Activated CD4-positive, alpha-beta T cell treated with anti-CD3 and anti-CD28 coated beads for 1 hour (primary cell): ENCODE results near the gene ACVR1.

Source experiments
- DNase-seq: peaks from one replicate; pipeline ENCODE4 v3.0.0-alpha.2; 2020

ACVR1 gene

DNA sequence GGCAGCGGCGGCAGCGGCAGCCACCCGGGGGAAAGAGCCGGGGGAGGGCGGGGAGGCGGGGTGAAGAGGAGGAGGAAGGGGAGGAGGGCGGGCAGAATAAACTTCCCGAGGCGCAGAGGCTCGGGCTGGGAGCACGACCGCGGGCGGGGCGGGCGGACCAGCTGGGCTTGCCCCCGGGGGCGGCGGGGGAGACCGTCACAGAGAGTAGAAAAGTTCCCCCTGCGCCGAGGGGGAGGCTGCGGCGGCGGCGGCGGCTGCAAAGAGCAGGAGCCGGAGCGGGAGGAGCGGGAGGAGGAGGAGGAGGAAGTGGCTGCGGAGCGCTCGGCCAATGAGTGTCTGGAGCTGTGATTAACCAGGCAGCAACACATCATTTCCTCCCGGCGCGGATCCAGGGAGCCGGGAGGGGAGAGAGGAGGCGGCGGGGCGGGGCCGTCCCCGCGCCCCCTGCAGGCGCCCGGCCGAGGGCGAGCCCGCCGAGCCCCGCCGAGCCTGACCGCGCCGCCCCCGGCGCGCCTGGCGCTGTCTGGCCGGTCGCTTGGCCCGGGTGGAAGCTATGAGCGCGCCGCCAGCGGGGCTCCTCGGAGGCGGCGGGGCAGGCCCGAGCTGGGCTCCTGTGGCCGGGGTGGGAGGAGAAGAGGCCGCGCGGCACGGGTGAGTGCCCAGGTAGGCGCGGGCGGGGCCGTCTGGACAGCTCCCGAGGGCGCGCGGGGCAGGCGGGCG is at the start of gene ACVR1:
ACVR1 (minus strand) TSS at position 265 of the 720 bp plus-strand sequence. CDS start 76,837 bp downstream, outside the sequence.
- peak; percentile 62 for DNase-seq

DNA sequence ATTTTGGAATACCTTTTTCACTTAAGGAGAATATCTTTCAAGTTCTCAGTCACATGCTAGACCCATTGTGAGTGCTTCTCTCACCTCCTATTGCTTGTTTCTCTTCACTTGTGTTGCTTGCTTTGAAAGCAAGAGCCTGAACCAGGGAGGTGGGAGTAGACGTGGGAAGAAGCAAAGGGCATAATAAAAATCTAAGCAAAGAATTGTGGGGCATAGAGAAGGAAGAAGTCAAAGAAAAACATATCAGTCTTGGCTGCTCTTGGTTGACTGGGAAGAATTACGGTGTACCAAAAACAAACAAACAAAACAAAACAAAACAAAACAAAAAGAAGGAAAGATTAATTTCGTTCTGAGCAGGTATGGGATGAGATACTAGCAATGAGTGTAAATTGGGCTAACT is 48.9 kb upstream of the ACVR1 start:
- no peak for DNase-seq

- no peak for DNase-seq
Measured at GRCh38 chr2:157923598-157924217, 47.6 kb upstream of the ACVR1 start.

DNA sequence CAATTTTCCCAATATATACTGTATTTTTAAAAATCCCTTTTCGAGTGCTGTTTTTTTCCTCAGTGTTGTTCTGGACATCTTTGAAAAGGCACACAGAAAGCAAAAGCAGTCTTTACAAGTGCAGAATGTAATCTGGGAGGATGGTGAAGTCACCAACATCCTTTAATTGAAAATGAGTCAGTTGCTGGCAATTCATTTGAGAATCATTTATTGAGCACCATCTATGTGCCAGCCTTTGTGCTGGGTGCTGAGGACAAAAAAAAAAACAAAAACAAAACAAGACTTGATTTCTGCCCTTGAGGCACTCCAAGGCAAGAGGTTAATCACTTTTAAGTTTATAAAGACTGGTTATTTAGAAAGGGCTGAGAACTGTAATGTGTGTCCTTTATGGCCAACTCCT is 46.7 kb upstream of the ACVR1 start:
- no peak for DNase-seq

DNA sequence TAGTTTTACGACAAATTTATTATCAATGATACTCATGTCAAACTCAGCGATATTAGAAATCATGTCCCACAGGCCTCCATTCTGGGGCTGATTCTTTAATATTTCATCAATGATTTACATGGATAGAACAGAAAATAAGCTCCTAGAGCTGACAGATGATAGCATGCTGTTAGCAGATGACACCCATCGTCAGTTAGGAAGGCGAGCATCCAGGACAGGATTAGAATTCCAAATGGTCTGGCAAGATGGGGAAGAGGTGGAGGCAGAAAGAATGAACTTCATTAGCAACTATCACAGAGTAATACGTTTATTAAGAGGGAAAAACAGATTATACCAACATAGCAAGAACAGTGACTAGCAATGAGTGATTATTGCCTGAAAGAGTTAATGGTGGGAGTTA is 46.2 kb upstream of the ACVR1 start:
- no peak for DNase-seq

DNA sequence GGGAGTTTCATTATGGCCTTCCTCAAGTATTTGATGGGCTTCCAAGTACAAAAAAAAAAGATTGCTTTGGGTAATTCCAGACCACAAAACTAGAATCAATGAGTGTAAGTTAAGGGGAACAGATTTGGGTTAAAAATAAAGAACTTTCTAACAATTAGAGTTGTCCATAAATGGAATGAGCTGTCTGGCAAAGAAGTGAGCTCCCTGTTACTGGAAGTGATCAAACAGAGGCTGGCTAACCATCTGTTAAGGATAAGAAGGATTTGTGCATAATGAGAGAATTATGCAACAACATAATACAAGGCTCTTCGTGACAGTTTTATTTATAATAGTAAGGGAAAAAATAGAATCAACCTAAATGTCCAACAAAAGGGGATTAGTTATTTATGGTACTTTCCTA is 44.6 kb upstream of the ACVR1 start:
- no peak for DNase-seq

GRCh38 chr2:157919181-157919580 is 43.1 kb upstream of the ACVR1 start:
- DNase-seq: no peak

- DNase-seq: no peak
Measured at GRCh38 chr2:157918319-157918718, 42.2 kb upstream of the ACVR1 start.

DNA sequence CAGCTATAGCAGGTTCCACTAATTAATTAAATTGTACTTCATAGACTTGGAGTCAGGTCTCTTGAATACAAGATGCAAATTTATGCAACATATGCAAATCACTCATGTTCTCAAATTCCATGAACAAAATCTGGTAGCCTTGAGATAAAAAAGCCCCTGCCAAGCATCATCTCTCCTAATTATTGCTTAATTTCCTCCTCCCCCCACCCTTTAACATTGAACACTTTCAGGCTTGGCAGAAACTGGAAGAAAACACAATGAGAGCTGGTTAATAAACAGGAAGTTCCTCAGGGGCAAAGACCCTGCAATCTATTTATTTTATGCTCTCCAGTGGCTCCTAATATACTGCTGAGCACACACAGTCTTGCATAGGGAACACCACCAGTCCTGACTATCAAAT is 35.6 kb upstream of the ACVR1 start:
- no peak for DNase-seq

DNA sequence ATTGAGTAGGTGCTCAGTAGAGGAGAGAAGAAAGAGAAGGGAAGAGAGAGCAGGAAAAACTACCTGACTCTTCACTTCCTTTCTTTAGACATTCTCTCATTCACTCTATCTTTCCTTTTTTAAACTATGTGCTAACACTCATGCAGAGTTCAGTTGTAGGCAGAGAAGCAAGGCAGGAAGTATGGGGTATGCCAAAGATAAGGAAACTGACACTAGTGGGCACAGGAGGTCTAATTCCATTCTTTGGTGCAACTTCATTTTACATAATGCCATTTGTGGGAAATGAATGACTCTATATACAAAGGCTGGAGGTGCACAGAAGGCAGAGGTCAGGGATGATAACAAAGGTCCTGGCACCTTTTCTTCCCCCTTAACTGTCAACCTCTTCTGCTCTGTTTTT is 35.1 kb upstream of the ACVR1 start:
- DNase-seq: no peak

- no peak for DNase-seq
Measured at GRCh38 chr2:157905092-157905491, 29.0 kb upstream of the ACVR1 start.

GRCh38 chr2:157903626-157904025 is 27.5 kb upstream of the ACVR1 start:
- no peak for DNase-seq

DNA sequence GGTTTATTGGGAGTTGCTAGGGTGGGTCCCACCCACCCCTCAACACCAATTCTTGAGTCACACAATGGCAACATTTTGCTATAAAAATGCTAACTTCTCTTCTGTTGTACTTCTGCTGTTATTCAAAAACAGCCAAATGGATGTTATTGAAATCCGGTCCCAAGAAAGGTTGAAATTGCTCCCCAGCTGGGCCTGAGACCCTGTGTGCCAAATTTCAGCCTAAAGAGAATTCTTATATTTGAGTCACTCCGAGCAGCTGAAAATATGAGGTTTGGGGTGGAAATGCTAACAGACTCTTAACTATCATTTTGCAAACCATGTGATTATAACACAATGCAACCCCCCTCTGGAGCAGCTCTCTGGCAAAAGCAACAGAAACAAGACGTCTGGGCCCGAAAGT is 27.0 kb upstream of the ACVR1 start:
- no peak for DNase-seq

DNA sequence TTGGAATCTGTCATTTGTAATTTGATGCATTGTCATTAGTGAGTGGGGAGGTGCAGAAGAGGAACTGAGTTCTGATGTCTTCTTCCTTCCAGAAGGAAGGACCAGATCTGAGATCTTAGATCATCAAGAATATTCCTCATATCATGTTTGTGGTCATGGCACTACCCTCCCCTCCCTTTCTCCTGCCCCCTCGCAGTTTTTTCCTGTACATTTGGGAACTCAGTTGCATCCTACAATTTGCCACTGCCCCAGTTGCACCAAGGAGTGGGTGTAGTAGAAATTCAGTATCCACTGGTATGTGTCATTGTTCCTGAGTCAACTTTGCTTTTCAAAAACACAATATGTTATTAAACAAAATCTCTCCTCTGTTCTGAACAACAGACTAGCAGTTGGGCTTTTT is 26.6 kb upstream of the ACVR1 start:
- no peak for DNase-seq

DNA sequence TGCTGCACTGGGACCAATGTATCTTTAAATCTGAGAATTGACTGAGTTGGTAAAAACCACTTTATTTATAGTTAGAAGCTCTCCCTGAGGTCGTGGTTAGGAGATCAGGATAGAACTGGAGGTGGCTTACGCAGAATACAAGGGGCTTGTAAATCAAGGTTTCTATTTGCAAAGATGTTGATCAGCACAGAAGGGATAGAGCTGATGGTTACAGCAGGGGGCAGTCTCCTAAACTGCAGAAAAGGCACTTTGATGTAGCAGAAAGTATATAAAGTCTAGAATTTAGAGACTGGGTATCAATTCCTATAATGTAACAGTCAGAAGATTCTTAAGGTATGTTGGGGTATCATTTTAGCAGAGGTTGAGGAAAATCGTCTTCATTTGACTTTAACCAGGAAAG is 25.2 kb upstream of the ACVR1 start:
- no peak for DNase-seq

DNA sequence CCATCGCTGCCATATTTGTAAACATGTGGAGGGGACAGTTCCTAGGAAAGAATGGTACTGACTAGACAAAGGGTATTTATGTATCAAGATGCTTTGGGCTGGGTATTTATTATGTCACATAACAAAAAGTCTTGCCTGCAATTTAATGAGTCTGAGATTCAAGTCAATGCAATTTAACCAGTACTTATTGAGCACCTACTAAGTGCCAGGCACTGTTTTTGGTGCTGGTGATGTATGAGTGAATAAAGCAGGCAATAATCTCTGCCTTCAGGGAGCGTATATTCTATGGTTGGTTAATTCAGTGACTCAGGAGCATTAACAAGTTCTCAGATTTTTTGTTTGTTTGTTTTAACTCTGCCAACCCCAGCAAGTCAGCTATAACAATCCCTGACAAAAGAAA is 24.6 kb upstream of the ACVR1 start:
- no peak for DNase-seq

DNA sequence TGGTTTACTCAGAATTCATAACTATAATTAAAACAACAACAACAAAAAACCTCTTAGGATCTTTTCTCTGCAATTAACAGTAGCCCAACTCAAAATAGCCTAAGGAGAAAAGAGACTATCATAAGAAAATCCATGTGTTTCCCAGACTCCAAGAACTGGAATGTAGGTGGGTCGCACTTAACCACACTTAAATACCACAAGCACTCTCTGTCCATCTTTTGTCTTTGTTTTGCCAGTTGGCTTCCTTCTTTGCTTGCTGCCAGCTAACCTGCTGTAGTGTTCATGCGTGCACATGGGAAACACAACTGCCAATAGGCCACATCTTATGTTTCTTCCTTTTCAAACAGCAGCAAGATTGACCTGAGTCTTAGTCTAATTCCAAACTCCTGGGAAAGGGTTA is 24.1 kb upstream of the ACVR1 start:
- no peak for DNase-seq

DNA sequence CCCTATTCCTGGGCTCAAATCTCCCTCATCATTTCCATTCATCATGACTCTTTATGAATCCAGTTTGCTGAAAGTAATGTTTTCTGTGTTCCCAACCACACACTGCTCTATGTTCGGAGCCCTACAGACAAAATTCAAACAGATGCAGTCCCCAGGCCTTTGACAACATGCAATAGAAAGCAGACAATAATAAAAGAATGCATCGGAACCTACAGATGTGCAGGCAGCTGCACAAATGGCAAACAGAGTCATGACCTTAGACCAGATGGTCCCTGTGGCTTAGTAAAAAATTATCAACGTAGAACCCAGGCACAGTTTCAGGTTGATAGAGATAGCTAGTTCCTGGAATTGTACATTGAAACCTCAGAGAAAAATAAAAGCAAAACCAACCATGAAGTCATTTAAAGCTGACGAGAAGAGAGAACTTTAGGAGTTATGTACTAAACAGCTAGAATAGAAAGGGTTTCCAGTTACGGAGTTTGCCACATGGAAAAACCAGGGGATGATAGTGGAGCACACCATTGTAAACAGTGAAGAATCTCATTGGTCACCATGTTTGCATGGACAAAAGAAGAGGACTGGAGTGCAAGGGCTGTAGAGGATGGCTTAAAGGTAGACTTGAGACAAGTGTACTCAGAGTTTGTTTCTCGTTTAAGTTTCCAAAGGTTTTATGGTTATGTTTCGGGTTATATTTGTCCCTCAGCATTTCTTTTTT is 23.2 kb upstream of the ACVR1 start:
- no peak for DNase-seq

DNA sequence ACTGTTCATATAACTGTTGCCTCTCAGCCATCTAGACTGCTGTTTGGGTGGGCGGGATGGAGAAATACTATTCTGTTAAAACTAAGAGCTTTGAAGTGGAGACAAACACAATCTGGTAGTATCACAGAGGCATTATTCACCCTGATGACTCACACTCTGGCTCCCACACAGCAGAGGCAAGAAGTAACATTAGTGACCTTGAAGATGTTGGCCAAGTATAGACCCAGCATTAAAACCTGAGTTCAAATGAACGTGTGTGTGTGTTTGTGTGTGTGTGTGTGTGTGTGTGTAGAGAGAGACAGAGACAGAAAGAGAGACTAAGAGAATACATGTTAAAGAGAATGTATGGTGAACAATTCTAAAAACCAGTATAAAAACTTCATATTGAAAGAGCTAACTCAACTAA is 22.5 kb upstream of the ACVR1 start:
- peak; percentile 37 for DNase-seq

- no peak for DNase-seq
Measured at GRCh38 chr2:157897106-157897971, 21.2 kb upstream of the ACVR1 start.

- no peak for DNase-seq
Measured at GRCh38 chr2:157895531-157895930, 19.4 kb upstream of the ACVR1 start.

DNA sequence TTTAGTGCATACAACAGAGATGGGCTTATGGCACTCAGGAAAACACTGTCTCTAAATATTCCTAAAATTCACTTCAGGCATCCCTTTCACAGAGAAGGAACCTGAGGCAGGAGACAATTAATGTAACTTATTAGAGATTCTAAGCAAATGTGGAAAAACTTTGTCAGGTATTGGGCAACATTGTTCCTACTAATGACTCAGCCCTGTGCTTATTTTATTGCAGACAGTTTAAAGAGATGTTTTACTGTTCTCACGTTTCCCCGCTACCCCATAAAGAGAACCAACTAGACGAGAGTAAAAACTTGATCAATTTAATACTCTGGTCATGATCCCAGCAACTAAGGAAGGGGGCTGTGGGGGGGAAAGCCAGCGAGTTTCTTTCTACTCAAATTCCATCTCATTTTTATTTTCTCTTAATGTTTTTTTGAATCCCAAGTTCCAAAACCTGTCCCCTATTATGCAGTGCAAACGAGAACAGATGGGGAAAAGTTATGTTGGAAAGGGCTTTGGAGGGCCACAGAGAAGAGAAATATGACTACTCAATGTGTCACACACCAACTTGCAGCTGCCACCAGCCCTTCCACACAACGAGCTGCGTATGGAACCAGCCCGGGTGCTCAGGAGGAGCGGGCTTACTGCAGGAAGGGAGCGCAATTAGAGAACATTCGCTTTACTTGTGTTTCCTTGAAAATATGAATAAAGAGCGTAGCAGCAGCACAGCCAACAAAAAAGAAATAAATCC is 18.7 kb upstream of the ACVR1 start:
- no peak for DNase-seq

- DNase-seq: no peak
Measured at GRCh38 chr2:157893611-157894010, 17.5 kb upstream of the ACVR1 start.
